Myocyte (in vitro differentiated cells): ENCODE results near the gene CPN1. TPM values are rescaled to one million over a fixed set of nuclear protein-coding genes. Genes with fewer than 3 reads are reported as not detected.
"Not testable (repeated sequence)": the region's sequence is repeated elsewhere in the genome, so short reads cannot be mapped to it uniquely, and the experiment has no call there.

ENCODE experiments used
- DNase-seq: peaks from one replicate; pipeline ENCODE4 v3.0.0-alpha.2; 2012; ENCODE audit warnings: low read depth
- total RNA-seq: library from RNA; depleted of rRNA; stranded (reverse); fragments of >200 nt; gene quantifications from 2 replicates; pipeline ENCODE4 v1.2.3, GENCODE V29; 2014

The CPN1 gene
- total RNA-seq, 1 donor from 2014 or later = not detected

- not testable (repeated sequence) for DNase-seq
Observed at GRCh38 chr10:100082276-100082675, 607 bp upstream of the CPN1 start.

- DNase-seq = no peak
Observed at GRCh38 chr10:100076750-100077149, 4.9 kb downstream of the CPN1 start.

GRCh38 chr10:100075426-100076220 lies 6.0 kb downstream of the CPN1 start:
- no peak for DNase-seq

GRCh38 chr10:100072514-100072913 lies 9.2 kb downstream of the CPN1 start:
- DNase-seq = no peak

GRCh38 chr10:100071529-100071928 lies 10.1 kb downstream of the CPN1 start:
- no peak for DNase-seq

GRCh38 chr10:100067466-100067865 lies 14.2 kb downstream of the CPN1 start:
- peak; percentile 71 for DNase-seq

GRCh38 chr10:100065084-100065660 lies 16.5 kb downstream of the CPN1 start:
- DNase-seq = no peak

GRCh38 chr10:100061401-100061800 lies 20.3 kb downstream of the CPN1 start:
- no peak for DNase-seq

- DNase-seq = no peak
Observed at GRCh38 chr10:100057948-100058347, 23.7 kb downstream of the CPN1 start.

GRCh38 chr10:100053686-100054460 lies 27.8 kb downstream of the CPN1 start:
- DNase-seq = no peak

GRCh38 chr10:100046021-100046486 lies 35.6 kb downstream of the CPN1 start:
- peak; percentile 89 for DNase-seq

- DNase-seq = no peak
Observed at GRCh38 chr10:100045592-100045991, 36.1 kb downstream of the CPN1 start.

- DNase-seq = peak; percentile 92
Observed at GRCh38 chr10:100043796-100044195, 37.9 kb downstream of the CPN1 start.

- DNase-seq = peak; percentile 50
Observed at GRCh38 chr10:100043344-100043743, 38.3 kb downstream of the CPN1 start.

GRCh38 chr10:100041306-100042002 lies 40.2 kb downstream of the CPN1 start:
- DNase-seq = peak; percentile 59

GRCh38 chr10:100038561-100039071 lies 43.1 kb downstream of the CPN1 start:
- no peak for DNase-seq

GRCh38 chr10:100037758-100038315 lies 43.8 kb downstream of the CPN1 start:
- DNase-seq = no peak

- DNase-seq = no peak
Observed at GRCh38 chr10:100036850-100037249, 44.8 kb downstream of the CPN1 start.

- DNase-seq = no peak
Observed at GRCh38 chr10:100033766-100034418, 47.8 kb downstream of the CPN1 start.

- no peak for DNase-seq
Observed at GRCh38 chr10:100027416-100027815, 54.3 kb downstream of the CPN1 start.
